Loucy (cell line): ENCODE data around the gene ERAP2.

Experiments used
- EZH2phosphoT487 ChIP-seq: fragments of 200-600 bp; IDR thresholded peaks from 2 replicates; pipeline ENCODE4 v1.6.1; 2018; ENCODE audit warnings: antibody characterized with exemption, mild to moderate bottlenecking, moderate library complexity, borderline replicate concordance
- TF ChIP-seq, protein P1 (sequence below): fragments of 200-600 bp; sonication (generic); conservative IDR thresholded peaks from 2 replicates; pipeline ENCODE4 v1.5.1; 2014; ENCODE audit warnings: mild to moderate bottlenecking, antibody characterized with exemption, low read length

DNA sequence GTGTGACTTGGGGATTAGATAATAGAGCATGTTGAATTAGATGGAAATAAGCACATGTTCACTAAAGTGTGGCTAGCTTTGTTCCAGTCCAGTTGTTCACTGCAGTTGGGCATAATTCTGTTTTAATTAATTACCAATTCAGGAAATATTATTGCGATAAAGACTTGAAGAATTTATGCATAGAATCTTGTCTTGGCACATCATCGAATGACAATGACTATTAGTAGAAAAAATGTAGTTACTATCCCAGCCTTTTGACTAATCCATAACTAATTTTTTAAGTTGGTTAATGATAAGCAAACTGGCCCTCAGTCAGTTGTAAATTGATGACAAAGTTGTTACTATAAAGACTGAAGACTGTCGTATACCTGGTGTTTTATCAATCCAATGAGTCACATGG is 70.1 kb downstream of the ERAP2 start:
- TF ChIP-seq, protein P1, sequence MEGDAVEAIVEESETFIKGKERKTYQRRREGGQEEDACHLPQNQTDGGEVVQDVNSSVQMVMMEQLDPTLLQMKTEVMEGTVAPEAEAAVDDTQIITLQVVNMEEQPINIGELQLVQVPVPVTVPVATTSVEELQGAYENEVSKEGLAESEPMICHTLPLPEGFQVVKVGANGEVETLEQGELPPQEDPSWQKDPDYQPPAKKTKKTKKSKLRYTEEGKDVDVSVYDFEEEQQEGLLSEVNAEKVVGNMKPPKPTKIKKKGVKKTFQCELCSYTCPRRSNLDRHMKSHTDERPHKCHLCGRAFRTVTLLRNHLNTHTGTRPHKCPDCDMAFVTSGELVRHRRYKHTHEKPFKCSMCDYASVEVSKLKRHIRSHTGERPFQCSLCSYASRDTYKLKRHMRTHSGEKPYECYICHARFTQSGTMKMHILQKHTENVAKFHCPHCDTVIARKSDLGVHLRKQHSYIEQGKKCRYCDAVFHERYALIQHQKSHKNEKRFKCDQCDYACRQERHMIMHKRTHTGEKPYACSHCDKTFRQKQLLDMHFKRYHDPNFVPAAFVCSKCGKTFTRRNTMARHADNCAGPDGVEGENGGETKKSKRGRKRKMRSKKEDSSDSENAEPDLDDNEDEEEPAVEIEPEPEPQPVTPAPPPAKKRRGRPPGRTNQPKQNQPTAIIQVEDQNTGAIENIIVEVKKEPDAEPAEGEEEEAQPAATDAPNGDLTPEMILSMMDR, result no peak
- no peak for TF ChIP-seq EZH2phosphoT487
